Sigmoid colon (tissue), 7 donors: ENCODE data around the gene CAMK2N2. TPM values are rescaled to one million over a fixed set of nuclear protein-coding genes. Genes with fewer than 3 reads are reported as not detected.

Experiments used
- DNase-seq: peaks from one replicate; pipeline ENCODE4 v3.0.0-alpha.2; 2019
- H3K27ac ChIP-seq, 4 donors: fragments of 200-600 bp; sonication (generic); one replicate each; pipeline ENCODE4 v1.5.1; 2016 to 2019; ENCODE audit warnings: mild to moderate bottlenecking in 1 of 4
- H3K27me3 ChIP-seq, 3 donors: fragments of 200-600 bp; sonication (generic); one replicate each; pipeline ENCODE4 v1.5.1; 2019; ENCODE audit warnings: mild to moderate bottlenecking in 1 of 3
- H3K36me3 ChIP-seq, 4 donors: fragments of 200-600 bp; sonication (generic); one replicate each; pipeline ENCODE4 v1.5.1; 2016 to 2019
- H3K4me1 ChIP-seq, 4 donors: fragments of 200-600 bp; sonication (generic); one replicate each; pipeline ENCODE4 v1.5.1; 2017 to 2019
- H3K4me3 ChIP-seq, 4 donors: fragments of 200-600 bp; sonication (generic); one replicate each; pipeline ENCODE4 v1.5.1; 2017 to 2019; ENCODE audit warnings: mild to moderate bottlenecking in 2 of 4, moderate library complexity in 1 of 4
- H3K9me3 ChIP-seq, 4 donors: fragments of 200-600 bp in 3 of 4; sonication (generic) in 3 of 4; one replicate each; pipeline versions ENCODE4 v1.5.1 to v1.6.1; 2013 to 2019
- CTCF ChIP-seq, 4 experiments: fragments of 450-650 bp in 3 of 4; fragments of 200-600 bp in 1 of 4; IDR thresholded peaks; one replicate each; pipeline ENCODE4 v1.5.1; 2016 to 2019; ENCODE audit warnings: antibody characterized with exemption in 4 of 4, mild to moderate bottlenecking in 3 of 4, moderate library complexity in 2 of 4
- EP300 ChIP-seq, 4 donors: sonication (generic); formaldehyde crosslinking; IDR thresholded peaks; one replicate each; pipeline ENCODE4 v1.6.1; 2017; ENCODE audit warnings: antibody characterized with exemption in 4 of 4
- POLR2A ChIP-seq, 2 donors: fragments of 450-650 bp; IDR thresholded peaks; one replicate each; pipeline ENCODE4 v1.6.1; 2016; ENCODE audit warnings: antibody characterized with exemption in 2 of 2, mild to moderate bottlenecking in 2 of 2, moderate library complexity in 2 of 2
- POLR2AphosphoS5 ChIP-seq, 4 donors: sonication (generic); formaldehyde crosslinking; IDR thresholded peaks; one replicate each; pipeline ENCODE4 v1.6.1; 2017; ENCODE audit warnings: antibody characterized with exemption in 4 of 4
- WGBS, 2 donors: extraction: QIAGEN DNeasy Blood & Tissue Kit; methylation state at CpG; one replicate each; pipeline ENCODE4 v1.1.7; 2013; 5-methylcytosine and 5-hydroxymethylcytosine counted together
- intact Hi-C: fragments of 100-400 bp; cut with DNase I; formaldehyde crosslinking; loops from one replicate; pipeline ENCODE4 v1.15.1; 2023
- polyA plus RNA-seq, 3 donors: library from polyadenylated mRNA; stranded (reverse); fragments of 200-250 nt; gene quantifications; one replicate each; pipeline ENCODE4 v1.2.3, GENCODE V29; 2013
- small RNA-seq, 3 donors: library from RNA; depleted of rRNA; stranded (forward); fragments of <200 nt; gene quantifications; one replicate each; pipeline ENCODE3, GENCODE V24; 2016
- total RNA-seq, 4 donors: library from RNA; depleted of rRNA; stranded (reverse); fragments of >200 nt; gene quantifications; one replicate each; pipeline ENCODE4 v1.1.0, GENCODE V29; 2016
- donor health status: healthy with polysubstance abuse.
- donor health status: Bipolar disorder and iron deficiency.
- donor health status: healthy.

Gene CAMK2N2
- total and polyA plus RNA-seq, 7 donors, result 0.28 to 0.71 TPM; not detected in 5

GRCh38 chr3:184222521-184222920 lies 38.8 kb downstream of the CAMK2N2 start:
- WGBS, 2 donors, result 49 to 79% methylated on average over 3 of the region's 3 CpGs
- TF ChIP-seq POLR2AphosphoS5 (IDR thresholded peaks at IDR 0.05) (no peak), CTCF (IDR thresholded peaks at IDR 0.05) (no peak), EP300 (IDR thresholded peaks at IDR 0.05) (no peak), POLR2A (IDR thresholded peaks at IDR 0.05) (no peak)
- Histone ChIP-seq H3K4me3 (no peak overlapping the region), H3K9me3 (no peaks in the 10 kb centered on the region), H3K4me1 (no peaks in the 10 kb centered on the region), H3K36me3 (no peaks in the 10 kb centered on the region), H3K27ac (no peak overlapping the region), H3K27me3 (peaks cover 0 to 42% (median 20%) of the 10 kb centered on the region in 3 donors)
- no peak for DNase-seq
- intact Hi-C loops, result no loop called here

- Histone ChIP-seq H3K9me3 (no peaks in the 10 kb centered on the region), H3K4me1 (no peaks in the 10 kb centered on the region), H3K36me3 (no peaks in the 10 kb centered on the region), H3K4me3 (no peak overlapping the region), H3K27ac (no peak overlapping the region), H3K27me3 (peaks cover 0 to 16% (median 5%) of the 10 kb centered on the region in 3 donors)
- intact Hi-C loops, result no loop called here
- TF ChIP-seq CTCF (IDR thresholded peaks at IDR 0.05) (no peak), POLR2A (IDR thresholded peaks at IDR 0.05) (no peak)
- no peak for DNase-seq
- WGBS, 2 donors, result 51% methylated on average over 4 of the region's 4 CpGs
Measured at GRCh38 chr3:184218814-184219213, 42.5 kb downstream of the CAMK2N2 start.

- Histone ChIP-seq H3K4me1 (no peaks in the 10 kb centered on the region), H3K27me3 (peaks cover 0 to 9% (median 0%) of the 10 kb centered on the region in 3 donors), H3K36me3 (no peaks in the 10 kb centered on the region), H3K4me3 (no peak overlapping the region), H3K9me3 (no peaks in the 10 kb centered on the region), H3K27ac (no peak overlapping the region)
- intact Hi-C loops, result no loop called here
- TF ChIP-seq POLR2A (IDR thresholded peaks at IDR 0.05) (no peak), CTCF (IDR thresholded peaks at IDR 0.05) (no peak), POLR2AphosphoS5 (IDR thresholded peaks at IDR 0.05) (no peak)
- WGBS, 2 donors, result 85 to 86% methylated on average over 5 of the region's 5 CpGs
- DNase-seq, result no peak
Measured at GRCh38 chr3:184211718-184212117, 49.6 kb downstream of the CAMK2N2 start.

GRCh38 chr3:184211297-184211696 lies 50.1 kb downstream of the CAMK2N2 start:
- H3K27me3 ChIP-seq, result peaks cover 0 to 13% (median 0%) of the 10 kb centered on the region in 3 donors
- H3K4me1 ChIP-seq, result no peaks in the 10 kb centered on the region
- WGBS, 2 donors, result 79 to 84% methylated on average over 5 of the region's 5 CpGs
- intact Hi-C loops, result no loop called here
- no peaks in the 10 kb centered on the region for H3K36me3 ChIP-seq
- no peaks in the 10 kb centered on the region for H3K9me3 ChIP-seq
- no peak overlapping the region for H3K27ac ChIP-seq
- no peak overlapping the region for H3K4me3 ChIP-seq
- no peak for DNase-seq
- TF ChIP-seq CTCF (IDR thresholded peaks at IDR 0.05) (no peak), POLR2A (IDR thresholded peaks at IDR 0.05) (no peak), EP300 (IDR thresholded peaks at IDR 0.05) (no peak), POLR2AphosphoS5 (IDR thresholded peaks at IDR 0.05) (no peak)

Small RNAs within 50 kb of the gene (small RNA-seq; reads per million reads assigned to genes)
- 0.06 to 0.29 (median 0.11) reads per million in 3 donors for gene MIR1224

Other genes starting within 250 kb of the CAMK2N2 start
- gene ABCC5, start 243.7 kb downstream of the CAMK2N2 start, total RNA-seq, result 10 to 100 TPM; 16.0 to 39.6 (median 21.0) TPM
- 10 to 100 TPM; 13.8 to 32.1 (median 22.0) TPM for gene ABCC5, start 243.7 kb downstream of the CAMK2N2 start, polyA plus RNA-seq
- not detected for gene HTR3D, start 229.8 kb downstream of the CAMK2N2 start, total RNA-seq
- gene HTR3D, start 229.8 kb downstream of the CAMK2N2 start, polyA plus RNA-seq, result not detected
- gene HTR3C, start 208.5 kb downstream of the CAMK2N2 start, total RNA-seq, result not detected
- gene HTR3C, start 208.5 kb downstream of the CAMK2N2 start, polyA plus RNA-seq, result under 1 TPM in 2 of 3 donors, not detected in 1; 0.19 to 0.60 TPM
- not detected for gene HTR3E, start 164.5 kb downstream of the CAMK2N2 start, total RNA-seq
- 1 to 10 TPM in 1 of 3 donors, under 1 TPM in 1, not detected in 1; 0.54 to 1.2 TPM for gene HTR3E, start 164.5 kb downstream of the CAMK2N2 start, polyA plus RNA-seq
- 10 to 100 TPM; 26.0 to 43.5 (median 31.3) TPM for gene EIF2B5, start 126.2 kb downstream of the CAMK2N2 start, total RNA-seq
- gene EIF2B5, start 126.2 kb downstream of the CAMK2N2 start, polyA plus RNA-seq, result 10 to 100 TPM; 31.8 to 48.1 (median 35.4) TPM
- 10 to 100 TPM; 38.5 to 71.2 (median 53.9) TPM for gene DVL3, start 106.2 kb downstream of the CAMK2N2 start, total RNA-seq
- 10 to 100 TPM; 15.0 to 40.8 (median 26.4) TPM for gene DVL3, start 106.2 kb downstream of the CAMK2N2 start, polyA plus RNA-seq
- 100 to 1,000 TPM; 203 to 239 (median 225) TPM for gene AP2M1, start 86.7 kb downstream of the CAMK2N2 start, total RNA-seq
- 100 to 1,000 TPM; 226 to 240 (median 237) TPM for gene AP2M1, start 86.7 kb downstream of the CAMK2N2 start, polyA plus RNA-seq
- gene ABCF3, start 75.4 kb downstream of the CAMK2N2 start, total RNA-seq, result 10 to 100 TPM; 32.4 to 51.3 (median 39.2) TPM
- gene ABCF3, start 75.4 kb downstream of the CAMK2N2 start, polyA plus RNA-seq, result 10 to 100 TPM; 36.5 to 48.9 (median 45.6) TPM
- under 1 TPM in 2 of 4 donors, not detected in 2; 0.36 to 0.83 TPM for gene VWA5B2, start 32.0 kb downstream of the CAMK2N2 start, total RNA-seq
- gene VWA5B2, start 32.0 kb downstream of the CAMK2N2 start, polyA plus RNA-seq, result 1 to 10 TPM in 1 of 3 donors, under 1 TPM in 2; 0.23 to 1.0 (median 0.60) TPM
- gene ALG3, start 12.6 kb downstream of the CAMK2N2 start, total RNA-seq, result 10 to 100 TPM; 29.6 to 46.8 (median 38.4) TPM
- 10 to 100 TPM in 2 of 3 donors, 1 to 10 TPM in 1; 9.9 to 39.7 (median 10.8) TPM for gene ALG3, start 12.6 kb downstream of the CAMK2N2 start, polyA plus RNA-seq
- 1 to 10 TPM; 1.4 to 3.9 (median 2.4) TPM for gene EEF1AKMT4, start 11.9 kb downstream of the CAMK2N2 start, total RNA-seq
- 1 to 10 TPM; 4.2 to 6.5 (median 5.3) TPM for gene EEF1AKMT4, start 11.9 kb downstream of the CAMK2N2 start, polyA plus RNA-seq
- gene ECE2, start 14.5 kb upstream of the CAMK2N2 start, total RNA-seq, result 1 to 10 TPM in 3 of 4 donors, under 1 TPM in 1; 0.49 to 2.9 (median 1.7) TPM
- under 1 TPM in 1 of 3 donors, not detected in 2; 0.63 TPM for gene ECE2, start 14.5 kb upstream of the CAMK2N2 start, polyA plus RNA-seq
- 100 to 1,000 TPM; 127 to 246 (median 234) TPM for gene PSMD2, start 37.7 kb upstream of the CAMK2N2 start, total RNA-seq
- 100 to 1,000 TPM; 105 to 174 (median 153) TPM for gene PSMD2, start 37.7 kb upstream of the CAMK2N2 start, polyA plus RNA-seq
- gene EIF4G1, start 53.1 kb upstream of the CAMK2N2 start, total RNA-seq, result 100 to 1,000 TPM; 115 to 241 (median 182) TPM
- 100 to 1,000 TPM in 1 of 3 donors, 10 to 100 TPM in 2; 62.9 to 249 (median 67.3) TPM for gene EIF4G1, start 53.1 kb upstream of the CAMK2N2 start, polyA plus RNA-seq
- gene FAM131A, start 76.0 kb upstream of the CAMK2N2 start, total RNA-seq, result 10 to 100 TPM; 28.0 to 36.7 (median 33.8) TPM
- gene FAM131A, start 76.0 kb upstream of the CAMK2N2 start, polyA plus RNA-seq, result 10 to 100 TPM; 12.6 to 17.1 (median 12.9) TPM
- gene CLCN2, start 100.1 kb upstream of the CAMK2N2 start, total RNA-seq, result 1 to 10 TPM; 1.6 to 3.3 (median 2.6) TPM
- 10 to 100 TPM; 10.9 to 30.2 (median 13.2) TPM for gene CLCN2, start 100.1 kb upstream of the CAMK2N2 start, polyA plus RNA-seq
- 10 to 100 TPM; 53.2 to 92.5 (median 74.7) TPM for gene POLR2H, start 100.2 kb upstream of the CAMK2N2 start, total RNA-seq
- gene POLR2H, start 100.2 kb upstream of the CAMK2N2 start, polyA plus RNA-seq, result 100 to 1,000 TPM; 132 to 162 (median 146) TPM
- under 1 TPM in 1 of 4 donors, not detected in 3; 0.36 TPM for gene THPO, start 116.7 kb upstream of the CAMK2N2 start, total RNA-seq
- under 1 TPM in 1 of 3 donors, not detected in 2; 0.25 TPM for gene THPO, start 116.7 kb upstream of the CAMK2N2 start, polyA plus RNA-seq
- 10 to 100 TPM in 2 of 4 donors, 1 to 10 TPM in 2; 5.7 to 16.3 (median 11.3) TPM for gene CHRD, start 118.5 kb upstream of the CAMK2N2 start, total RNA-seq
- 1 to 10 TPM in 2 of 3 donors, under 1 TPM in 1; 0.23 to 4.5 (median 1.8) TPM for gene CHRD, start 118.5 kb upstream of the CAMK2N2 start, polyA plus RNA-seq